ENCODE measurements around the gene KCNMA1.
"Not testable (repeated sequence)": the region's sequence is repeated elsewhere in the genome, so short reads cannot be mapped to it uniquely, and the experiment has no call there.

Gene KCNMA1

DNA sequence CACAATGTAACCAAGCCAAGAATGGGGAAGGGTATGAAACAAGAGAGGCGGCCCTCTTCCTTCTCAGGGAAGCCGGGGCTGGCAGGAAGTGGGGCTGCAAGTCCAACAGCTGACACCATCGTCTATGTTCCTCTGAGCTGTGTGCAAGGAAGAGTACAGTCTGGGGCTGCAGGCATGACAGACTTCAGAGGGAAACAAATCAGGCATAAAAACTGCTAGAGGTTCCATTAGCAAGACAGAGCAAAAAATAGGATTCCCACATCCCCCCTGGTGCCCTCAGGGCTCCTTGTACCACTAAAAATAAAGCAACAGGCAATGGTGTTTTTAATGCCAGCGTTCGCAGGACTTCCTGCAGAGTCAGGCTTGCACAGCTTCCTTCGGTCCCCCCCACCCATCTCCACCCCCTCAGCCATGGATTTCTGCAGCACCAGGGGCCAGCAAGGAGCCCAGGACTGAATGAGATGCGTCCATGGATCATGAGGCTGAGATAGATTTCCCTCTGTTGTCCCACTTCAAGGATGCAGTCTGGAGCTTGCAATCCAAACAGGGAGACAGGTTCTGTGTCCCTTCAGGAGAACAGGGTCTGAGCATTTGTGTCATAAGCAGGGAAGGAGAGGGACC is 34.6 kb downstream of the KCNMA1 start:
- DNase-seq: no peak

- no peak for DNase-seq
These were observed 35.2 kb downstream of the KCNMA1 start for GRCh38 chr10:77602231-77602912.

- DNase-seq: no peak
These were observed 36.1 kb downstream of the KCNMA1 start for GRCh38 chr10:77601488-77601887.

GRCh38 chr10:77600640-77601039 is 37.0 kb downstream of the KCNMA1 start:
- DNase-seq: no peak

- DNase-seq: no peak
These were observed 38.0 kb downstream of the KCNMA1 start for GRCh38 chr10:77599651-77600050.

DNA sequence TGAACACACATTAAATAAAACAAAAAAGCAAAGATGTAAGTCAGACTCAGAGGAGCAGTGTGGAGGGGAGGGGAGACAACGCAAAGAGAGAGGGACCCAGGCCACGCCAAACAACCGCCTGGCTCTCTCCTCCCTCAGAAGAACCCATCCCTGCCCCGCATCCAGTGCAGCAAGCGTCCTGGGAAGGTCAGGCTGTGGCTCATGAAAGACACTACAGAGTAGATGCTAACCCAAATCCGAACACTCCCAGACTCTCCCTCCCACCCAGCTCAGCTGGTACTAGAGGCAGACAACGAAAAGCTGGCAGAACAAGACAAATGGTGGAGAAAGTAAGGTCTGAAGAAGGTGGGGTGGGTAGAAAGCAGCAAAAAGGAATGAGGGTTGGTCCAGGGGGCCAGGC is 39.0 kb downstream of the KCNMA1 start:
- no peak for DNase-seq

DNA sequence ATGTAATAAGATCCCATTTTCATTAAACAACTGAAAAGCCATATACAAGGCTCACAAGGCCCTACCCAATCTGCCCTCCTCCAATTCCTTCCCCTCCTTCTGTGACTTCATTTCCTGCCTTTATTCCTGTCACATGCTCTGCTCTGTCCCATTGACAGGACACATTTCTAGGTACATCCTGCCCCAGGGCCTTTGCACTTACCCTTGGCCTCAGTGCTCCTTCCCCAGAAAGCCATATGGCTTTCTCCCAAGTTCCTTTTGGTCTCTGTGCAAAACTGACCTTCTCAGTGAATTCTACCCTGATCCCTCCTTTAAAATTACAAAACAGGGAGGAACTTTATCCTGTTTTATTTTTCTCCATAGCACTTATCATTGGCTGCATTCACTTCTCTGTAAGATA is 40.0 kb downstream of the KCNMA1 start:
- no peak for DNase-seq

DNA sequence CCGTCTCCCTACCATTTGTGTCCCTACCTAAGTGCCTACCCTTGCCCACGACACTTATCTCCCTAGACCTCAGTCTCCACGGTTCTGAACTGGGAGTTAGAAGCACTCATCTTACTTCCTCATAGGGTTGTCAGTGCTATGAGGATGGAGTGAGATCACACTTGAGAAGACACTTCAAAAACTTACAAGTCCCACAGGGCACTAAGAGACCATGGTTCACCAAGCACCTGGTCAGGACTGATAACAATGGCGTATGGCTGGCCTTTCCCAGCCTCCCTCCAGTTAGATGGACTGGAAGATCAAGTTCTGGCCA is 43.2 kb downstream of the KCNMA1 start:
- no peak for DNase-seq

- no peak for DNase-seq
These were observed 43.7 kb downstream of the KCNMA1 start for GRCh38 chr10:77593771-77594470.

DNA sequence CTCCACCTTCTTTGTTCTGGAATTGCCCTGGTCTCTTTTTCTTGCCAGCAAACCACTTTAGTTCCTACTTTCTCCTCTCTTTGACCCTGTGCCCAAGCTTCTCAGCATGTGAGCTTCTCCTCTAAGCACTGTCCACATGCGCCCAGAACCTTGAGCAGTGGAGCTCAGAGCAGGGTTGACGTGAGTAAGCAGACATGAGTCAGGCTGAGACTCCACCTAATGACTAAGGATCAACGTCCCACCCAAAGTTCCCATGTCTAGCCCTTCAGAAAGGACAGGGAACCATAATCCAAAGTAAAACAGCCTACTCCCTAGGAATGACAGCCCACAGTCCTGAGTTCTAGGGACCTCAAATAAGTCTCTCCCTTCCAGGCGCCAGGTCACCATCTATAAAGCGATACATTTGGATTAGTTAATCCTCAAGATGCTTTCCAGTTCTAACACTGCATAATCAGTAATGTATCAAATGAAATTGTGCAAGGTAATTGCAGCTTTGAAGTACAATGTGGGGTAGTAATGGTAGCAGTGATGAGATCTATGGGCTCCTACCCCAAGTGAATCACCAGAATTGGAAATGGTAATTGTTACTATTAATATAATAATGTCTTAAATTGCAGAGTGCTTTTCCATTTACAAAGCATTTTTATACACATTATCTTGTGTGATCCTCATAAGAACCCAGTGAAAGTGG is 44.5 kb downstream of the KCNMA1 start:
- DNase-seq: no peak

DNA sequence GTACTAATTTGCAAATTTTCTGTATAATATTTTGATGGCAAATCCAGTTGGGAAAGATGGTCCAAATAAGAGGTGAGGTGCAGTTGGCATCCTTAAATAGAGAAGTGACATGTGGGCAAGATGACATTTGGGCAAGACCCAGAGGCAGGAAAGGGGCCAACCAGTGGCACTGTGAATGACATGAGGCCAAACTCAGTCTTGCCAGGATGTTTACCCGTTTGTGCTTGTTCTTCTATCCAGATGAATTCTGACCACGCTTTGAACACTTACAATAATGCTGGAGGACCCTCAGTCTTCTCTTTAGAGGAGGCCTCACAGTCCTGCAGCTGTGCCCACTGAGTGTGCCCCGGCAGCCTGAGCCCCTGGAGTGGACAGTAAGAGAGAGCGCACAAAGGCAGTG is 45.1 kb downstream of the KCNMA1 start:
- no peak for DNase-seq

- no peak for DNase-seq
These were observed 46.2 kb downstream of the KCNMA1 start for GRCh38 chr10:77591238-77591880.

DNA sequence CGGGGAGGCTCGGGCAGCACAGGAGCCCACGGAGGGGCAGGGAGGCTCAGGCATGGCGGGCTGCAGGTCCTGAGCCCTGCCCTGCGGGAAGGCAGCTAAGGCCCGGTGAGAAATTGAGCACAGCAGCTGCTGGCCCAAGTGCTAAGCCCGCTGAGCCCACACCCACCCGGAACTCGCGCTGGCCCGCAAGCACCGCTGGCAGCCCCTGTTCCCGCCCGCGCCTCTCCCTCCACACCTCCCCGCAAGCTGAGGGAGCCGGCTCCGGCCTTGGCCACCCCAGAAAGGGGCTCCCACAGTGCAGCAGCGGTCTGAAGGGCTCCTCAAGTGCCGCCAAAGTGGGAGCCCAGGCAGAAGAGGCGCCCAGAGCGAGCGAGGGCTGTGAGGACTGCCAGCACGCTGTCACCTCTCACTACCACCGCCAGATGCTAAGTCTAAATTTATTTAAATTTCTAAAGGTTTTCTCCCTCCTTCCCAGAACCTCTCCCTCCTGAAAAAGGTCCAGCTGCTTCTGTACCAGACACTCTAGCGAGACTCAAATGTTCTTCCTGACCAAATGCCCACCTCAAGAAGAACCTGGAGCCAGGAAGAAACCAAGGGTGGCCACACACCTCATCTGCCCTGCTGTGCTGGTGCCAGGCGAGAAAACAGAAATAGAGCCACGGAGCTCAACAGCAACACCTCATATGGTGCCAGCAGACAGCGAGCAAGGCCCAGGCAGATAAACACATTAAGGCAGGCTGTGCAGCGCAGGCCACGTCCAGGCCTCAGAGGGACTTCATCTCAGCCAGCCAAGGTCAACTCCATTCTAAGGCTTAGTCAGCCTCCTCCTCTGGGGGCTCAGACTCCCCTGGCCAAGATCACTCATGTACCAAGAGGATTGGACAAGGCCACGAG is 47.0 kb downstream of the KCNMA1 start:
- DNase-seq: no peak

DNA sequence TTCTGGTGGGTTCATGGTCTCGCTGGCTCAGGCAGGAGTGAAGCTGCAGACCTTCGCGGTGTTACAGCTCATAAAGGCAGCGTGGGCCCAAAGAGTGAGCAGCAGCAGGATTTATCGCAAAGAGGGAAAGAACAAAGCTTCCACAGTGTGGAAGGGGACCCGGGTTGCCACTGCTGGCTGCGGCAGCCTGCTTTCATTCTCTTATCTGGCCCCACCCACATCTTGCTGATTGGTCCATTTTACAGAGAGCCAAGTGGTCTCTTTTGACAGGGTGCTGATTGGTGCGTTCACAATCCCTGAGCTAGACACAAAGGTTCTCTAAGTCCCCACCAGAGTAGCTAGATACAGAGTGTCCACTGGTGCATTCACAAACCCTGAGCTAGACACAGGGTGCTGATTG is 47.9 kb downstream of the KCNMA1 start:
- DNase-seq: not testable (repeated sequence)

GRCh38 chr10:77588886-77589285 is 48.7 kb downstream of the KCNMA1 start:
- no peak for DNase-seq

GRCh38 chr10:77587416-77587790 is 50.2 kb downstream of the KCNMA1 start:
- DNase-seq: no peak

DNA sequence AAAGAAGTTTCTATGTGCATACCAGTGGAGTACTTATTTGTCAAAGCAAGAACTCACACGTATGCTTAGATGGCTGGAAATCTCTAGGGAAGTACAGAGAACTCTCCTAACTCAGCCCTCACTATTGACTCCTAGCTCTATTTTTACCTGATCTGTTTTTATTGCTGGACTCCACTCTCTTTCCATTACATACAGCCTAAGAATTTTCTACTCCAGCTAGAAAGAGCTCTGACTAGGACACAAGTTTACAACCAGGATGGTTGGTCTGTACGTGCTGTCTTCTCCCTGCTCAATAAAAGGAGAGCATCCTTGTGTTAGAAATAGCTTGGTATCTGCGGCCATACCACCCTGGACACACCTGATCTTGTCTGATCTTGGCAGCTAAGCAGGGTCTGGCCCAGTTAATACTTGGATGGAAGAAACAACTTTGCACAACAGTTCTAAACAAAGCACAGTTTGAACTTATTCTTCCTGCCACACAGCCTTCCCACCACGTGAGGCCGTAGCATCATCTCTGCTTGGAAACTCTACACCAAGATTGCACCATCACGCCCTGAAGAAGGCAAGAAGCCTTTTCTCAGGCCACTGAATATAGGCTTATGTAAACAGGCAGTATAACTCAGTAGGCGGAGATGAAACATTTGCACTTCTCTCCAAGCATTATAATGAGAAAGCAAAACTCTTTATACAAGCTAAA is 50.7 kb downstream of the KCNMA1 start:
- DNase-seq: no peak

DNA sequence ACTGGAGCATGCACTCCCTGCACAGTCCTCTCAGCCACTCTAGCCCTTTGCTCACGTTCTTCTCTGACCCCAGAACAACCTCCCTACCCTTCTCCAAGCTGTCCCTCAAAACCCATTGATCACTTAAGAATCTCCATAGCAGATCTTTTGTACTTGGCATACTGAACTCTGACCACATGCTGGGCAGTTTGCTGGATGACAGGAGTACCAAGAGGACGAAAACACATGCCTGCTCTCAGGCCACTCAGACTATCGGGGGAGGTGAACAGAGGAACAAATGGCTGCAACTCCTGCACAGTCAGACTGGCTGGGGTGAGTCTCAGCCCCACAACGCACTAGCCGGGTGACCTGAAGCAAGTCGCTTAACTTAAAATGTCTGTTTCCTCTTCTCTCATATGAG is 52.7 kb downstream of the KCNMA1 start:
- no peak for DNase-seq

- no peak for DNase-seq
These were observed 54.1 kb downstream of the KCNMA1 start for GRCh38 chr10:77583527-77583926.

DNA sequence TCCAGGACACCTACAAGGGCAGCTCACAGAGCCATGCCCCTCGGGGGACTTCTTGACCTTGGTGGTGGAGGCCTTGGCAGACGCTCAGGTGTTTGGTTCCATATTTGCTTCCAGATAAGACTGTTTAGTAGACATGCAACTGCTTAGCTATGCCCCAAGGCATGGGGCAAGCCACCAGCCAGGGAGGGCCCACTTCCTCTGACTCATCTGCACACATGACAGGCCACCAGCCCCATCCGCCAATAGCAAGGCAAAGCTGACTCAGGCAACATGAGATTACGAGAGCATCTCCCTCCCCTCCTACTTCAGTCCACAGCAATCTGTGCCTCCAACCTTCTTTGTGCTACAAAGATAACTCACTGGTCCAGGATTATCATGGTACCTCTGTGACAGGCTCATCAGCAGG is 54.9 kb downstream of the KCNMA1 start:
- no peak for DNase-seq

- DNase-seq: no peak
These were observed 55.9 kb downstream of the KCNMA1 start for GRCh38 chr10:77581738-77582137.

DNA sequence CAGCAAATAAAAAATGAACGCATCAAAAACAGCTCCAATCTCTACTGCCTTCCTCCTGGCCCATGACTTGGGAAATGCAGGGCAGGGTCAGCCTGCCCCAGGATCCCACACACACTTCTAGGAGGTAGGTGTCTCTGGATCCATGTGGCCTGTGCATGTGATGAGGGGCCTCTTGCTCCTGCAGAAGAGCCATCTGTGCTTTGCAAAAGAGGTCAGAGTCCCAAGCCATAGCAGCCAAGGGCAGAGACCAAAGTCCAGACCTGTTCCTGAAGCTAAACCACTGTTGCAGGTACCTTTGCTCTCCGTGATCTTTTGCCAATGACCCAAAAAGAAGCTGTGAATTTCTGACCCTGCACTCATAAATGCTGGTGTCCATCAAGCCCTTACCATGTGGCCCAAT is 57.1 kb downstream of the KCNMA1 start:
- DNase-seq: no peak
